HG03457 (cell line): ENCODE results near the gene TFEB.

Source experiments
- ATAC-seq: cut with Tn5 transposase; IDR thresholded peaks from one replicate; pipeline ENCODE4 v1.9.1; 2021; ENCODE audit warnings: moderate number of reproducible peaks; ENCODE audit not compliant: unreplicated experiment

Gene TFEB

GRCh38 chr6:41692080-41692675 lies 43.2 kb downstream of the TFEB start:
- no peak for ATAC-seq

GRCh38 chr6:41691426-41692079 lies 43.9 kb downstream of the TFEB start:
- no peak for ATAC-seq

GRCh38 chr6:41690541-41691330 lies 44.7 kb downstream of the TFEB start:
- ATAC-seq = no peak

GRCh38 chr6:41689171-41690008 lies 46.0 kb downstream of the TFEB start:
- no peak for ATAC-seq

DNA sequence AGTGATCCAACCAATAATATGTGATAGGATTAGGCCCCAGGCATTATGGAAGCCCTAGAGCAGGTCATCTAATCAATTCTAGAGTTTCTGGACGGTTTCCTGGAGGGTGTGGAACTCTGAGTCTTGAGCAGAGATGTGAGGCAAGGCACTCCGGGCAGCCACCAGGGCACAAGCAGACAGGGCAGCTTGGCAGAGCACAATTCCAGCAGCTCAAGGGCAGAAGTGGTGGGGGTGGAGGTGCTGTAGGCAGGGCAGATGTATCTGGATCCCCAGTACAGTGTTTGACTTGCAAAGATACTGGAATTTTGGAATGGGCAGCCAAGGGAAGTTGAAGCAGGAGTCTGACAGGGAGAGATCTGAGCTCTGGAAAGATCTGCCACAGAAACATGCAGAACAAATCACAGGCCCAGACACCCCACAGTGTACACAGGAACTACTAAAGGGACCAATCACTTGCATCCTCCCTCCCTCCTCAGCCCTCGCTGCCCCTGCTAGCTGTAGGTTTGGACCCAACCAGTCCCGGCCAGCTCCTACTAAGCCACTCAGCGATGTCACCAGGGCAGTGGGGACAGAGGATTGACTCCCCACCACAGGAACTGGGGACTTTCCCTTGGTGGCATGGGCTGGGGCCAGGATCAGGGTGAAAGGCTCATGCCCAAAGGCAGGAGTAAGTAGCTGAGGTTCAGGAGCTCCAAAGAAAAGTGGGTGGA lies 47.0 kb downstream of the TFEB start:
- ATAC-seq = no peak

DNA sequence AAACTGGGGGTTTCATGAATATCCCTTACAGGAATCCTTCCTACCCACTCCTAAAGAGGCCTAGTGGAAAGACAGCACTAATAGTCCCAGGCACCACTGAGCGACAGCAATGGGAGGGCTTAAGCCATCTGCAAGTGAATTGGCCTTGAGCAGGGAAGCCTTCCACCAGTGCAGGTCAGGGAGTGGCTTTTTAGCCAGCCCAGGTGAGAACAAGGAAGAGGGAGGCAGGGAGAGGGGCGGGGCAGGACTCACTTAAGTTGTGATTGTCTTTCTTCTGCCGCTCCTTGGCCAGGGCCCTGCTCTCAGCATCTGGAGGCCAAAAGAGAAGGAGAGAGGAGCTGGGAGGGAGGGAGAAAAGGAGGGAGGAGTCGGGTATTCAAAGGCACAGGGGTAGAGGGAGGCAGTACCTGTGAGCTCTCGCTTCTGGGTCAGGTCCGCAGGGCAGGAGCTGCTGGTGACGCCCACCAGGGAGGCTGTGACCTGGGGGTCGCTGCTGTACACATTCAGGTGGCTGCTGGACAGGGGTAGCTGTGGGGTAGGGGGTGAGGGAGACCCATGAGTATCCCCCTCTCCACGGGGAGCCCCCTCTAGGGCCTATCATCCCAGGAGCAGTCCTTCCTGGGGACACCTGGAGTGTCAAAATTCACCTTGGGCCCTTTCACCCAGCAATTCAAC lies 47.8 kb downstream of the TFEB start:
- ATAC-seq = no peak

- no peak for ATAC-seq
These were observed 49.6 kb downstream of the TFEB start for GRCh38 chr6:41685641-41686380.

- ATAC-seq = no peak
These were observed 50.9 kb downstream of the TFEB start for GRCh38 chr6:41684311-41685180.

- ATAC-seq = no peak
These were observed 51.7 kb downstream of the TFEB start for GRCh38 chr6:41683523-41684310.

GRCh38 chr6:41683273-41683522 lies 52.2 kb downstream of the TFEB start:
- no peak for ATAC-seq

GRCh38 chr6:41682497-41683272 lies 52.7 kb downstream of the TFEB start:
- no peak for ATAC-seq

GRCh38 chr6:41682056-41682477 lies 53.3 kb downstream of the TFEB start:
- ATAC-seq = no peak

GRCh38 chr6:41680182-41680965 lies 55.0 kb downstream of the TFEB start:
- ATAC-seq = no peak

GRCh38 chr6:41679696-41680095 lies 55.7 kb downstream of the TFEB start:
- no peak for ATAC-seq

- ATAC-seq = no peak
These were observed 56.8 kb downstream of the TFEB start for GRCh38 chr6:41678511-41679084.
